Neural cell (in vitro differentiated cells): ENCODE measurements around the gene SAT1. TPM values are rescaled to one million over a fixed set of nuclear protein-coding genes. Genes with fewer than 3 reads are reported as not detected.

ENCODE experiments used
- H2AFZ ChIP-seq: fragments of 200-600, 300-800 bp; sonication (generic), shearing (Covaris generic); 2 replicates; pipeline ENCODE4 v1.6.0; 2014; ENCODE audit warnings: low read depth, mild to moderate bottlenecking, antibody characterized with exemption, low read length, moderate library complexity
- H3F3A ChIP-seq: fragments of 200-600 bp; shearing (Covaris generic); 2 replicates; pipeline ENCODE4 v1.6.1; 2016; ENCODE audit warnings: mild to moderate bottlenecking, moderate library complexity, mixed read lengths, antibody characterized with exemption, low read length; ENCODE audit not compliant: insufficient read depth, poor library complexity, severe bottlenecking
- H3K27ac ChIP-seq: fragments of 200-600, 300-800 bp; sonication (generic), shearing (Covaris generic); 2 replicates; pipeline ENCODE4 v1.5.1; 2014; ENCODE audit warnings: mild to moderate bottlenecking, low read length, moderate library complexity
- H3K27me3 ChIP-seq: fragments of 300-800, 200-600 bp; sonication (generic), shearing (Covaris generic); 2 replicates; pipeline ENCODE4 v1.6.0; 2014; ENCODE audit warnings: mild to moderate bottlenecking, low read depth, low read length, moderate library complexity; ENCODE audit not compliant: insufficient read depth
- H3K36me3 ChIP-seq: fragments of 300-800, 200-600 bp; sonication (generic), shearing (Covaris generic); 2 replicates; pipeline ENCODE4 v1.5.1; 2014; ENCODE audit warnings: mild to moderate bottlenecking, antibody characterized with exemption, low read length, moderate library complexity; ENCODE audit not compliant: insufficient read depth
- H3K4me2 ChIP-seq: fragments of 300-800, 200-600 bp; sonication (generic), shearing (Covaris generic); 2 replicates; pipeline ENCODE4 v1.6.0; 2014; ENCODE audit warnings: mild to moderate bottlenecking, low read length
- H3K4me3 ChIP-seq: fragments of 300-800, 200-600 bp; sonication (generic), shearing (Covaris generic); 2 replicates; pipeline ENCODE4 v1.5.1; 2014; ENCODE audit warnings: mild to moderate bottlenecking, low read length, moderate library complexity
- H3K79me2 ChIP-seq: fragments of 200-600 bp; shearing (Covaris generic); replicated peaks from 2 replicates; pipeline ENCODE4 v1.6.0; 2014; ENCODE audit warnings: mild to moderate bottlenecking, low read length, moderate library complexity; ENCODE audit not compliant: insufficient read depth
- H3K9ac ChIP-seq: fragments of 300-800, 200-600 bp; sonication (generic), shearing (Covaris generic); 2 replicates; pipeline ENCODE4 v1.6.1; 2016; ENCODE audit warnings: mild to moderate bottlenecking, low read length, mixed read lengths
- H3K9me2 ChIP-seq: fragments of 200-600 bp; shearing (Covaris generic); 2 replicates; pipeline ENCODE4 v1.6.1; 2016; ENCODE audit warnings: mild to moderate bottlenecking, low read length, mixed read lengths; ENCODE audit not compliant: insufficient read depth
- H3K9me3 ChIP-seq: fragments of 200-600, 300-800 bp; sonication (generic), shearing (Covaris generic); 2 replicates; pipeline ENCODE4 v1.6.1; 2016; ENCODE audit warnings: mild to moderate bottlenecking, mixed run types, low read length, moderate library complexity, mixed read lengths
- H4K20me1 ChIP-seq: fragments of 200-600 bp; shearing (Covaris generic); 2 replicates; pipeline ENCODE4 v1.6.1; 2016; ENCODE audit warnings: mild to moderate bottlenecking, mixed run types; ENCODE audit not compliant: insufficient read depth
- EP300 ChIP-seq: fragments of 450-650 bp; conservative IDR thresholded peaks from 2 replicates; pipeline ENCODE4 v1.6.1; 2014; ENCODE audit warnings: antibody characterized with exemption, mild to moderate bottlenecking, moderate library complexity; ENCODE audit not compliant: poor library complexity, severe bottlenecking
- EZH2 ChIP-seq: fragments of 200-600, 300-800 bp; shearing (Covaris generic), sonication (generic); IDR thresholded peaks from 2 replicates; pipeline ENCODE4 v1.6.1; 2014; ENCODE audit warnings: antibody characterized with exemption, low read length, borderline replicate concordance, mild to moderate bottlenecking; ENCODE audit not compliant: insufficient read depth, poor library complexity, severe bottlenecking
- MXI1 ChIP-seq: fragments of 450-650 bp; conservative IDR thresholded peaks from 2 replicates; pipeline ENCODE4 v1.6.1; 2014; ENCODE audit warnings: antibody characterized with exemption, mild to moderate bottlenecking; ENCODE audit not compliant: poor library complexity, severe bottlenecking
- POLR2AphosphoS5 ChIP-seq: IDR thresholded peaks from 2 replicates; pipeline ENCODE4 v1.6.1; 2012
- RAD21 ChIP-seq: fragments of 450-650 bp; conservative IDR thresholded peaks from 2 replicates; pipeline ENCODE4 v1.6.1; 2014; ENCODE audit warnings: antibody characterized with exemption, mild to moderate bottlenecking, moderate library complexity
- SMC3 ChIP-seq: fragments of 450-650 bp; conservative IDR thresholded peaks from 2 replicates; pipeline ENCODE4 v1.6.1; 2014; ENCODE audit warnings: antibody characterized with exemption, mild to moderate bottlenecking, moderate library complexity; ENCODE audit not compliant: poor library complexity
- TAF1 ChIP-seq: IDR thresholded peaks from 2 replicates; pipeline ENCODE4 v1.6.1; 2012; ENCODE audit warnings: low read depth
- polyA minus RNA-seq: library from RNA; depleted of rRNA, polyadenylated mRNA; stranded (reverse); fragments of >200 nt; gene quantifications from 2 replicates; pipeline ENCODE4 v1.2.3, GENCODE V29; 2014
- polyA plus RNA-seq: library from polyadenylated mRNA; depleted of rRNA; stranded (reverse); fragments of >200 nt; gene quantifications from 2 replicates; pipeline ENCODE4 v1.2.3, GENCODE V29; 2014
- TF ChIP-seq, protein P1 (sequence below): IDR thresholded peaks from 2 replicates; pipeline ENCODE4 v1.6.1; 2012; ENCODE audit warnings: borderline replicate concordance
- TF ChIP-seq, protein P2 (sequence below): fragments of 450-650 bp; IDR thresholded peaks from 2 replicates; pipeline ENCODE4 v1.5.1; 2014; ENCODE audit warnings: antibody characterized with exemption, mild to moderate bottlenecking, moderate library complexity; ENCODE audit not compliant: poor library complexity, severe bottlenecking

The SAT1 gene
- polyA plus RNA-seq (92.2 and 95.2 TPM in 2 replicates), polyA minus RNA-seq (15.1 and 17.4 TPM in 2 replicates)

DNA sequence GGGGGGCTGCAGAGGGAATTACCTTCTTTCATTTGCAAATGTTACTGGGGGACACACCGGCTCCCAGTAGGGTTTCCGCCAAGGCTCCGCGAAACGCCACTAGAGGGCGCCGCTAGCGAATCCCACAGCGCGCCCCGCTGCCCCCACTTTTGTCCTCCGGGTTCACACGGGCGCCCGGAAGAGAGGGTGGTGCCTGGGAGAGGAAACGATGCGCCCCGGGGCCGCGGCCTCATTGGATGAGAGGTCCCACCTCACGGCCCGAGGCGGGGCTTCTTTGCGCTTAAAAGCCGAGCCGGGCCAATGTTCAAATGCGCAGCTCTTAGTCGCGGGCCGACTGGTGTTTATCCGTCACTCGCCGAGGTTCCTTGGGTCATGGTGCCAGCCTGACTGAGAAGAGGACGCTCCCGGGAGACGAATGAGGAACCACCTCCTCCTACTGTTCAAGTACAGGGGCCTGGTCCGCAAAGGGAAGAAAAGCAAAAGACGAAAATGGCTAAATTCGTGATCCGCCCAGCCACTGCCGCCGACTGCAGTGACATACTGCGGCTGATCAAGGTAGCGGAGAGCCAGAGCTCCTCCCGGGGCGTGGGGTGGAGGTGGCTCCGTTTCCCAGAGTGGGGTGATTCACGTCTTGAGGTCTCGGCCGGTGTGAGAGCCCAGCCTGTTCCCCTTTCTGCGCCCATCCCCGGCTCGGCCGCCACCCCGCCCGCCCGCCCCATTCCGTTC, at the start of gene SAT1:
SAT1 (plus strand) TSS at position 311 of the 726 bp plus-strand sequence; CDS start at position 490, 179 bp downstream.
- H3K36me3 ChIP-seq: no peaks in the 10 kb centered on the region
- H3K27me3 ChIP-seq: no peaks in the 10 kb centered on the region
- no peaks in the 10 kb centered on the region for H3K9me3 ChIP-seq
- H3K27ac ChIP-seq: peak within 1 kb of the TSS; percentile 24
- H4K20me1 ChIP-seq: no peaks in the 10 kb centered on the region
- no peaks in the 10 kb centered on the region for H3F3A ChIP-seq
- peak; percentile 44 for TF ChIP-seq TAF1
- TF ChIP-seq SMC3: peak; percentile 73
- TF ChIP-seq, protein P1, sequence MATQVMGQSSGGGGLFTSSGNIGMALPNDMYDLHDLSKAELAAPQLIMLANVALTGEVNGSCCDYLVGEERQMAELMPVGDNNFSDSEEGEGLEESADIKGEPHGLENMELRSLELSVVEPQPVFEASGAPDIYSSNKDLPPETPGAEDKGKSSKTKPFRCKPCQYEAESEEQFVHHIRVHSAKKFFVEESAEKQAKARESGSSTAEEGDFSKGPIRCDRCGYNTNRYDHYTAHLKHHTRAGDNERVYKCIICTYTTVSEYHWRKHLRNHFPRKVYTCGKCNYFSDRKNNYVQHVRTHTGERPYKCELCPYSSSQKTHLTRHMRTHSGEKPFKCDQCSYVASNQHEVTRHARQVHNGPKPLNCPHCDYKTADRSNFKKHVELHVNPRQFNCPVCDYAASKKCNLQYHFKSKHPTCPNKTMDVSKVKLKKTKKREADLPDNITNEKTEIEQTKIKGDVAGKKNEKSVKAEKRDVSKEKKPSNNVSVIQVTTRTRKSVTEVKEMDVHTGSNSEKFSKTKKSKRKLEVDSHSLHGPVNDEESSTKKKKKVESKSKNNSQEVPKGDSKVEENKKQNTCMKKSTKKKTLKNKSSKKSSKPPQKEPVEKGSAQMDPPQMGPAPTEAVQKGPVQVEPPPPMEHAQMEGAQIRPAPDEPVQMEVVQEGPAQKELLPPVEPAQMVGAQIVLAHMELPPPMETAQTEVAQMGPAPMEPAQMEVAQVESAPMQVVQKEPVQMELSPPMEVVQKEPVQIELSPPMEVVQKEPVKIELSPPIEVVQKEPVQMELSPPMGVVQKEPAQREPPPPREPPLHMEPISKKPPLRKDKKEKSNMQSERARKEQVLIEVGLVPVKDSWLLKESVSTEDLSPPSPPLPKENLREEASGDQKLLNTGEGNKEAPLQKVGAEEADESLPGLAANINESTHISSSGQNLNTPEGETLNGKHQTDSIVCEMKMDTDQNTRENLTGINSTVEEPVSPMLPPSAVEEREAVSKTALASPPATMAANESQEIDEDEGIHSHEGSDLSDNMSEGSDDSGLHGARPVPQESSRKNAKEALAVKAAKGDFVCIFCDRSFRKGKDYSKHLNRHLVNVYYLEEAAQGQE: peak; percentile 25
- TF ChIP-seq, protein P2, sequence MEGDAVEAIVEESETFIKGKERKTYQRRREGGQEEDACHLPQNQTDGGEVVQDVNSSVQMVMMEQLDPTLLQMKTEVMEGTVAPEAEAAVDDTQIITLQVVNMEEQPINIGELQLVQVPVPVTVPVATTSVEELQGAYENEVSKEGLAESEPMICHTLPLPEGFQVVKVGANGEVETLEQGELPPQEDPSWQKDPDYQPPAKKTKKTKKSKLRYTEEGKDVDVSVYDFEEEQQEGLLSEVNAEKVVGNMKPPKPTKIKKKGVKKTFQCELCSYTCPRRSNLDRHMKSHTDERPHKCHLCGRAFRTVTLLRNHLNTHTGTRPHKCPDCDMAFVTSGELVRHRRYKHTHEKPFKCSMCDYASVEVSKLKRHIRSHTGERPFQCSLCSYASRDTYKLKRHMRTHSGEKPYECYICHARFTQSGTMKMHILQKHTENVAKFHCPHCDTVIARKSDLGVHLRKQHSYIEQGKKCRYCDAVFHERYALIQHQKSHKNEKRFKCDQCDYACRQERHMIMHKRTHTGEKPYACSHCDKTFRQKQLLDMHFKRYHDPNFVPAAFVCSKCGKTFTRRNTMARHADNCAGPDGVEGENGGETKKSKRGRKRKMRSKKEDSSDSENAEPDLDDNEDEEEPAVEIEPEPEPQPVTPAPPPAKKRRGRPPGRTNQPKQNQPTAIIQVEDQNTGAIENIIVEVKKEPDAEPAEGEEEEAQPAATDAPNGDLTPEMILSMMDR: peak; percentile 85
- TF ChIP-seq POLR2AphosphoS5: peak; percentile 81
- TF ChIP-seq RAD21: peak; percentile 63
- TF ChIP-seq EZH2: no peak
- TF ChIP-seq EP300: no peak
- TF ChIP-seq MXI1: peak; percentile 66
- H3K4me2 ChIP-seq: peak within 1 kb of the TSS; percentile 35
- H3K9ac ChIP-seq: peak within 1 kb of the TSS; percentile 63
- H2AFZ ChIP-seq: peak within 1 kb of the TSS; percentile 56
- no peaks in the 10 kb centered on the region for H3K9me2 ChIP-seq
- H3K79me2 ChIP-seq: no peaks in the 10 kb centered on the region
- peak within 1 kb of the TSS; percentile 73 for H3K4me3 ChIP-seq

DNA sequence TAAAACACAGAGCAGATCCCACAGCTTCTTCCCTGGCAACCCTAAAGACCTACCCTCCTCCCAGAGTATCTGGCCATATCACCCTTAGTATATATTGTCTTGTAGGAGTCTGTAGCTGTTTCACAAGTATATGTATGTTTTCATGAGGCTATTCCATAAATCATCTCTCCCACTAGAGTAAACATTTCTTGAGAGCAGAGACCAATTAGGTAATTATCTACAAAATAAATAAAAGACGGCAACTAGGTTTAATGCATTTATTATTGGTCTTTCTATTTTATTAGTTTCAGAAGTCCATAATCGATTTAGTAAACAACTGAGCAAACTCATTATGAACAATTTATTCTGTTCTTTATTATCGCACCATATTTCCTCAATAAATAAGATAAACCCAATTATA, 46.9 kb upstream of the SAT1 start:
- Histone ChIP-seq H3F3A (no peaks in the 10 kb centered on the region), H3K9me2 (no peaks in the 10 kb centered on the region), H3K4me3 (no peak overlapping the region), H3K27ac (no peak overlapping the region), H4K20me1 (no peaks in the 10 kb centered on the region), H3K36me3 (no peaks in the 10 kb centered on the region), H3K9me3 (no peaks in the 10 kb centered on the region), H3K27me3 (no peaks in the 10 kb centered on the region), H3K4me2 (no peak overlapping the region), H3K79me2 (no peaks in the 10 kb centered on the region), H3K9ac (no peak overlapping the region), H2AFZ (no peak overlapping the region)
- TF ChIP-seq EZH2: no peak
- TF ChIP-seq POLR2AphosphoS5: no peak
- TF ChIP-seq, protein P2: no peak
- TF ChIP-seq TAF1: no peak
- TF ChIP-seq SMC3: no peak
- TF ChIP-seq, protein P1: no peak
- TF ChIP-seq RAD21: no peak
- no peak for TF ChIP-seq EP300
- TF ChIP-seq MXI1: no peak
